GM18502 (cell line): ENCODE measurements around the gene MAP1LC3B.

ENCODE experiments used
- ATAC-seq: cut with Tn5 transposase; IDR thresholded peaks from one replicate; pipeline ENCODE4 v1.9.1; 2021; ENCODE audit warnings: mild to moderate bottlenecking; ENCODE audit not compliant: unreplicated experiment, poor library complexity

Gene MAP1LC3B

DNA sequence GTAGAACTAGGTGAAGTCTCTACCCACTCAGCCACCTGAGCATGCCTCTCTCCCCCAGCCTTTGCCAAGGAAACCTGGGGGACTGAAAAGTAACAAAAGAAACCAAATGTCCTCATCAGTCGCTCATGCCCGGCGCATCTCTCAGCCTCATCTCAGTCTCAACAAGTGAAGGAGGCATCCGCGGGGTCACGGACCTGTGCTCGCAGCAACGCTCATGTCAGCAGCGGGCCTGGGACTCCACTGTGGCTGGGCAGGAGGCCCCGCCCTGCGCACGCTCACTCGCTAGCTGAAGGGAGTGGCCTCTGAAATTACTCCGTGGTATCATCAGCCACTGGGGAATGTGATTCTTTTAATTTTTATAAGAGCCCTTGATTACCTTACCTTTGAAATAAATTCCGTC is 31.3 kb downstream of the MAP1LC3B start:
- no peak for ATAC-seq

DNA sequence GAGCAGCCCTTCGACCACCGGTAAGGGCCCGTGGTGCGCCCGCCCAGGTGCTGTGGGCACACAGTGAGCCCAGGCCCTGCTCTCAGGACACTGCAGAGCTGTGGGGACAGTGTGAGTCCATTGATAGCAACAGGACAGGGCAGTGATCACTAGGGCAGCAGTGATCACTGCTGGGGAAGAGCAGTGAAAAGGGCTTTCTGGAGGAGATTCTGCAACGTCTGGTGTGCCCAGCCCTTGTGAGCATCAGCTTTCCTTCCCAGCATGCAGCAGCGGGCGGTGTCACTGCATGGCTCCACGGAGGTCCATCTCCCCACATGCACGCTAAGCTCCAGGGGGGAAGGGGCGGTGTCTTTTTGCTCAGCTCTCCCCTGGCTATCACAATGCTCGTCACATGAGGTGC is 32.1 kb downstream of the MAP1LC3B start:
- no peak for ATAC-seq

DNA sequence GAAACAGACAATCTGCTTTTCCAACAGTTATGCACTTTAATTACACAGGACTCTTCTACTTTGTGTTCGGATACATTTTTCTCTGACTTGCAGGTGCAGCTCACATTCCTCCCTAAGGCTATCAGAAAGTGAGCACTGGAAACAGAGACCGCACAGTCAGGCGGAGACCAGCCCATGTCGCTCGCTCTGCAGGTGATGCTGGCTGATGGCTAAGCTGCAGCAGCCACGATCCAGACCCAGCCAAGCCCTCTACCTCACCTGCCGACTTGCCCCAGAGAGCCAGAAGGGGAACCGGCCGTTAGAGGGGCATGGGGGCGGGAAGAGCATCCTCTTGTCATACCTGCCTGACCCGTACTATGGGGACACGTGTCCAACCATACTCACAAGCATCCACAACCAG is 33.8 kb downstream of the MAP1LC3B start:
- ATAC-seq, result no peak

DNA sequence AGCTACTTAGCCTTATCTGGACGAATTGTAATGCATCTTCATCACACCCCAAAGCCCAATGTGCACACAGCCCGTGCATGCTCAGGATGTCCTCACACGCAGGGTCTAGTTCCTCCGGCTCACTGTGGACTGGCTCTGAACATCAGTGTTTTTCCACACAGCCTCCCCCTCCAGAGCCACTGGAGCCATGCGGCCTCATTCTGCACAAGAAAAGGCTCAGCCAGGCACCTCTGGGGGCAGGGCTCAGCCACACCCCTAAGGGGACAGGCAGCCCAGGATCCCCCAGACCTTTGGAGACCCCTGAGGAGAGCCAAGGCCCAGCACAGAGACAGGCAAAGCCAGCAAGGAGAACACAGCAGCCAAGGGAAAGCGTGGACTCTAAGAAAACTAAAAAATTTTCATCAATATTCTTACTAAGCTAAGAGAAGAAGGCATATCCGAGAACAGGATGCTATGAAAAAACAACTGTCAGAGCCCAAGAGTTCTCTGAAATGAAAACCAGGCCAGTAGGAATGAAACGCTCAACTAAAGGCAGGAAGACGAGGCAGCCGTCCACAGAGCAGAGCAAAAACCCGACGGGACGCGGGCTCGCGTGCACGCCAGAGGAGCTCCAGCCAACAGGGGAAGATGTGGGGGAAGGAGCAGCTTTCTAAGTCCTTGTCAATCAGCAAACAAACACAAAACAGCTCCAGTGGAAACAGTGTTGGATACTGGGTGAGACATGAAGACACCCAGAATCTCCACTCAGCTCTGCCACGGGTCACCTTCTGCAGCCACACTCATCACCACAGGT is 34.5 kb downstream of the MAP1LC3B start:
- ATAC-seq, result no peak

DNA sequence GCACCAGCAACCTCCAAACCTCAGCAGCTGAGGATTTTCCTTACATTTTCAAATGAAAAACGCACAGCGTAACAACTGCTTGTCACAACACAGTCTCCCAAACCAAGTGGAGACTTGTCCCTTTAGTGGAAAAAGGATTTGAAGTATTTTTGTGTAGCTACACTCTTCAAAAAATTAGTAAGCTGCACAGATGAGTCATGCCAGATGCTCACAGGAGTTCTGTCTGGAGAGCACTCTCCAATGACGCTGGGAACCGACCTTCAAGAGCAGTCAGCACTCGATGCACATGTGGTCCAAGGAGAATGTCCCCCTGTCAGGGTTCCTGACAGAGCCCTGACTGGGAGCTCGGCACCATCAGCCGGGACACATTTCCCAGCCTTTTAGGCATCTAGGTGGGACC is 39.8 kb downstream of the MAP1LC3B start:
- ATAC-seq, result no peak

DNA sequence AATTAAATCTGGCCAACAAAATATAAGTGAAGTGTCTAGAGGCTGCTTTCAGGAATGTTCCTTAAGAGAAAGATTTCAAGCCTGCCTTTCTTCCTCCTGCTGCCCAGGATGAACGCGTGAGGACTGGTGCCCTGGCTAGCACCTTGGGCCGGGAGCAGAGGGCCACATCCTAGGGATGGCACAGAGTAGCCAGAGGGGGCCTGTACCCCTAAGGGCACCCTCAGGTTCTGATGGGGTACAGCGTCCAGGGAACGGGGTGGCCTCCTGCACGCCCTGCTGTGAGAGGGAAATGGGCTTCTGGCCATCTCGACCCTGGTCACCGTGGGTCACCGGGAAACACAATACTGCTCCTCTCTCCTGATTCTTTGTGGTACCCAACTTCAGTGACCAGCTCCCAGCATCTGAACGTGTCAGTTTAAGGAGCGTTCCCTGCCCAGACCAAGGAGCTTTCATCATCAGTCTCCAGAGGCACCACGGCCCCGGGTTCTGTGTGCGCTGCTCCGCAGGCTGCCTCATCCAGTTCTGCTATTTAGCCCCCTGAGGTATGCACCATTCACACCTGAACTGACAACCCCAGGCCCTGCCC is 40.3 kb downstream of the MAP1LC3B start:
- no peak for ATAC-seq

DNA sequence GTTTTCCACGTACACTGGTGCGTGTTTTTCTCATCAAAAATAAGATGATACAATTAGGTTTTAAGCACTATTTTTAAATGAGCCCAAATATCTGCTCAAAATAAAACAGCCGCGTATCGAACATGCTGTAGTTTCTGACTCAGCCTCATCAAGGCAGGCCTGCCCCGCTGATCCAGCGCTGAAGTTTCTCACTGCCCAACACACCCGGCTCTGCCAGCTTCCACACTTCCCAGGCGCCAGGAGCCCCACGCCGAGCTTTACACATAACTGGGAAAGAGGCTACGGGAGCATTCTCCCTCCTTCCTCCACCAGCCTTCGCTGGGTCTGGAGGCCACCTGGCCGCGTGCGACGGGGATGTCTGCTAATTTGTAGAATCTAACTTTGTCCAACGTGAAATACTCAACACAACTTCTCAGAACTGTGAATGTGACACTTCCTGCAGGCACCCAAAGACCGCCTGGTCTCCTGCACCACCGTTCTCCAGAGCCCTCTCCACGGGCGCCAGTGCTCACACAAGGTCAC is 42.1 kb downstream of the MAP1LC3B start:
- no peak for ATAC-seq

DNA sequence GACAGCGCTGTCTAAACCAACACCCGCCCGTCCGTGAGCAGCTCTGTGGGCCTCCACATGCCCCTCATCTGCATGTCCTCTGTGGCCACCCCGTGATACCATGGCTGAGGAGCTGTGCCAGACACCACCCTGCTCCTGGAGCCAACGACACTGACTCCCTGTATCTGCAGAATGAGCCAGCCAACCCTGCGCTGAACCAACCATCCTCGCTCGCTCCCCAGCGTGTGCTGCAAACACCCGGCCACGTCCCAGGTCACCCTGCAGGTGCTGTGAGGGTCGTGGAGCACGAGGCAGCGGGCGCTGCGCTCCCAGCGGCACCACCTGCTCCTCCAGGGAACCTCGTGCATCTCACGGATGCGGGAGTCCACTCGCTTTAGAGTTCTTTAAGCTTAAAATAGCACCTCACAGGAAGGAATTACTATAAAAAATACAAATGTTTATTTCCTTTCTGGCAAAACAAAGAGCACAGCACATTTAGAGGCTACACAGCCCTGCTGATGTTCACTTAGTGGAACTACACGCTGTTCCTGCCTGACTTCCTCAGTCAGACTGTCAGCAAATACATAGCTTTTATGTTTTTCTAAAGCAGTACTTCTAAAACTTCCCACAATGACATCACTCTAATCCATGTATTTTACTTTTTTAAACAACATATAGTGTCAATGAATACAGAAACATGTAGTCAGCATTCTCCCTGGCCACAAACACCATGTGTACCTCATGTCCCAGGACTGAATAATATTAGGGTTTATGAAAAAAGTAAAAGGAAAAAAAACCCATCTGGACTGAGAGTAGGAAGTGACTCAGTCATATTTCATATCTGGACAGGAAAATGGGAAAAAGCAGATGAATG is 43.5 kb downstream of the MAP1LC3B start:
- ATAC-seq, result no peak

DNA sequence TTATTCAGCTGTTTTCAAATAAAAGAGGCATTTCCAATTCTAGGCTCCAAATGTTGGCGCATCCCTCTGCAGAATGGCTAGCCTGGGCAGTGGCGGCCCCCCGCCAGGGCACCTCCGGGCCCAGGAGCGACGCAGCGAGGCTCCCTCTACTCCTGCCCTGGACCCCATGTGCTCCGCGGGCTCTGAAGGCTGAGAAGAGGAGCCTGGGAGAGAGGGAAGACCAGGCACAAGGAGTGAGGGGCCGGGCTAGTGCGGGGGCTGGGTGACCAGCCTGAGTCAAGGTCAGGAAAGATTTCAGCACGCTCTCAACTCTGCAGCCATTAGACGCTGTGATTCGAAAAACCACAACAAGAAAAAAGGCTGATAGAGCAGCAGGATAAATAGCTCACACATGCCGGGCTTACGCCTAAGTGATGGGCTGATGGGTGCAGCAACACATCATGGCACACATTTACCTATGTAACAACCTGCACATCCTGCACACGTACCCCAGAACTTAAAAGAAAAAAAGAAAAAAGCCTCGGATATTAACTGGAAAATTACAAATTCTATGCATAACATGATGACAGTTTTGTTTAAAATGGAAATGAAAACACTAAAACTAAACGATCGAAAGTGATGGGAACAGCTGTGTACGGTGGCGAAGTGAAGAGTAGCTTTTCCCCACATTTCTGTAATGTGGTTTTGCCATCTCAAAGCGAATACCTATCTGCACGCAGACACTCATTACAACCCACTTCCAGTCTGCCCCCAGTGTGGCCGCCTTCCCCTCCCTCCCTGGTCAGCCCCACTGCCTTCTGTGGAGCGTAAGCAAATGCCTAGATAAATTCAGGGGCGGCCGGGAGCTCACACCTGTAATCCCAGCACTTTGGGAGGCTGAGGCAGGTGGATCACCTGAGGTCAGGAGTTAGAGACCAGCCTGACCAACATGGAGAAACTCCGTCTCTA is 44.4 kb downstream of the MAP1LC3B start:
- ATAC-seq, result no peak

DNA sequence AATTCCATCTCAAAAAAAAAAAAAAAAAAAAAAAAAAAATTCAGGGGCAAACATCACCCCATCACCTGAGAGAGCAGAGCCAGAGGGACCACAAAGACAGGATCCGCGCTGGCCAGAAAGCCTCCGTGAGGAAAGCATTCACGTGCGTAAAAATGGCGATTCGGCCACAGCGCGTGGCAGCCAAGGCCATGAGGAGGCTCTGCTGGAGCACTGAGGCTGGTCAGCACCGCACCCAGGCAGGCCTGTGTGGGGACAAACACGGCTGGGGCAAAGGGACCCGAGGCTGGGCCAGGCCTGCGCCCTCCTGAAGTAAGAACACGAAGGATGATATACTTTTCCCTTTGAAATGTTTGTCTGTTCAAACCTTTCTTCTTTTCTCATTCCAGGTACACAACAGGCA is 45.2 kb downstream of the MAP1LC3B start:
- ATAC-seq, result no peak

DNA sequence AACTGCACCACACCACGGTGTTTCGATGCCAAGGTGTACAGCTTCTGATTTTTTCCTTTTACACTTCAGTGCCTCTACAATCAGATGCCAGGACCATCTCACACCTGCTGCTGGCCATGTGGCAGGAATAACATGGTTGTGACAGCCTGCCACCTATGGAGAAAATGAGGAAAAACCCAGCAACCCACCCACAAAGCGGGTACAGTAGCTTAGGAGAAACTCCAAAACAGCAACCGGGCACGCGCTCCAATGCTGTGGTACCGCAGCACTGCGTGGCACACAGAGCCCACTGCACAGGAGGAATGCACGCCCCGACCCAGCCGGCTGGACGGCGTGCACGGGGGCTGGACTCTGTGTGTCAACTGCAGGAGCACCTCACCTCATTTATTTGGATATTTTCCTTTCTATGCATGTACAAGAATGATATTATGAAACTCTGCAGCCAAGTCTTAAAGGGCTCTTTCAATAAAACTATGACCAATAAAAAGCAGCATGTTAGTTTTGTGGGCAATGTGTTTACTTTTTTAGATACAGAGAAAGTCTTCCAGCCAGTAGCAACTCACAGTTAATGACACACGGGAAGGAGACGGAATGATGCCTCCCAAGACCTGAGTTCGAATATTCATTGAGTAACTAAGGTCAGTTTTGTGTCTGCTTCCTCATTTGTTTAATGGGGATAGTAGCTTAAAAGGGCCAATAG is 45.9 kb downstream of the MAP1LC3B start:
- no peak for ATAC-seq

DNA sequence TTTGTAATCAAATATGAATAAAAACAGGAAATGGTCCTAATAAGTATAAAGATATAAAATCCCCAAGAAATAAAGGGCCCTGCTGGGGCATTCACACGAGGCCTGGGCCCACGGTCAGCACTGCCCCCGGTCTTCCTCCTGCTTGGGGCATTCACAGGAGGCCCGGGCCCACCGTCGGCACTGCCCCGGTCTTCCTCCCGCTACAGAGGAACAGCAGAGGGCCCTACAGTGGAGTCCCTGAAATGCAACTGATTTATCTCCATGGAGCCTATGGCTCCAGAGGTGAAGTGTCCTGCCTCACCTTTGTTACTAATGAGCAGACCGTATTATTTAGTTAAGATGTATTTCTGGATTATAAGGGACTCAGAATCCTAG is 46.5 kb downstream of the MAP1LC3B start:
- no peak for ATAC-seq

DNA sequence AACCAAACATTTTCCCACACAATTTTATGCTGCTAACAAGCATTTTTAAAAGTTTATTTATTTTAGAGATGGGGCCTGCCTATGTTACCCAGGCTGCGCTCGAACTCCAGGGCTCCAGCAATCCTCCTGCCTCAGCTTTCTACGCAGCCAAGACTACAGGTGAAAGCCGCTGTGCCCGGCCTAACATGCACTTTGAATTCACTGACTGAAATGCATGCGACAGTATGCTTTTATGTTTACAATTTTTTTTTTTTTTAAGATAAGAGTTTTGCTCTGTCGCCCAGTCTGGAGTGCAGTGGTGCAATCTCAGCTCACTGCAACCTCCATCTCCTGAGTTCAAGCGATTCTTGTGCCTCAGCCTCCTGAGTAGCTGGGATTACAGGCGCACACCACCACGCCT is 47.8 kb downstream of the MAP1LC3B start:
- ATAC-seq, result no peak

DNA sequence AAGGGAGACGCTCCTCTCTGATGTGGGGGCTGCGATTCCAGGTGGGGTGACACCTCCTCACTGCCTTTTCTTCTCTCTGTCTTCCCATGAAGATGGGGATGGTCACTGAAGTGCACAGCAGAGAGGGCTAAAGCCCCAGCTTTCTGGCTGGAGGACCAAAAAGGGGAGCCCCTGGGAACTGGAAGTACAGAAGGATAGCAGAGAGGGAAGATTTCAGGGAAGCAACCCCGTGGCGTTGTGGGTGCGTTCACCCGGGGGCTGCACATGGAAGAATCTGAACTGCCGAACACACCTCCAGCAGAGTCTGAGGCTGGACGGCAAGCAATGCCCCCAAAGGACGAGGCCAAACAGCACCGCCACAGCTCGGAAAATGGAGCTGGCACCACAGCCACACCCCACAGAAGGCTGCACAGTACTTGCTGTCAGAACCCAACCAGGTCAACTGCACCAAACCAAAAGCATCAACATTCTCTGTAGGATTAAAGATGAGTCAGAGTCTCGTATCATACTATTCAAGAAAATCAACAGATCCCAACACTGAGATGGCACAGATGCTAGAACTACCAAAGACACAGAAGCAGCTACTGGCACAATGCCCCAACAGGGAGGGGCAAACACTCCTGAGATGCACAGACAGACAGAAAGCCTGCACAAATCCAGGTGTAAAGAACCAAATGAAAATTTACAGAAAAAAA is 49.9 kb downstream of the MAP1LC3B start:
- no peak for ATAC-seq

DNA sequence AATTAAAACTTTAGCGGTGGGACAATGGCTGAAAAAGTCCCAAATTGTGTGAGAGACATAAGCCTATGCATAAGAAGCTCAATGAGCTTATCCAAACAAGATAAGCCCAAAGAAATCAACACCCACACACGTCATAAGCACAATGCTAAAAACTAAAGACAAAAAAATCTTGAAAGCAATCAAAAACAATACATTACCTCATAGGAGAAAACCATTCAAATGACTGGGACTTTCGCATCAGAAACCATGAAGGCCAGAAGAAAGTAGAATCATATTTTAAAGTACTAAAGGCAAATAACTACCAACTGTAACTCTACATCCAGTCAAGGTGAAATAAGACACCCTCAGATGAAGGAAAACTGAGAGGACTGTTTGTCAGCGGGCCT is 50.4 kb downstream of the MAP1LC3B start:
- ATAC-seq, result no peak

DNA sequence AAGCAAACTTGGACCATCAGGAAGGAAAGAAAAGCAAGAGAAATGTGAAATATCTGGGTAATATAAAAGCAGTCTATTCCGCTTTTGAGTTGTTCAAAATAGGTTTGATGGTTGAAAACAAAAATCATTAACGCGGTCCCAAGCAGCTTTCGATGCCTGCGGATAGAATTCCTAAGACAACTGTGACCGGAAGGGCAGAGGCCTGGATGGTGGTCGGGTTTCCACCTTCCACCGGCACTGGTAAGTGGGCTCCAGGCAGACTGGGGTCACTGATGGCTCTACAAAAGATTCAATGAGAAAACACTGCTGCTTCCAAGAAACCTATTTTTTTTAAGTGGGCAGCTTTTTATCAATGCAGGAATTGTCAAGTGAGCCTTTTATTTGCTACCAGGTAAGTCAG is 50.9 kb downstream of the MAP1LC3B start:
- no peak for ATAC-seq

DNA sequence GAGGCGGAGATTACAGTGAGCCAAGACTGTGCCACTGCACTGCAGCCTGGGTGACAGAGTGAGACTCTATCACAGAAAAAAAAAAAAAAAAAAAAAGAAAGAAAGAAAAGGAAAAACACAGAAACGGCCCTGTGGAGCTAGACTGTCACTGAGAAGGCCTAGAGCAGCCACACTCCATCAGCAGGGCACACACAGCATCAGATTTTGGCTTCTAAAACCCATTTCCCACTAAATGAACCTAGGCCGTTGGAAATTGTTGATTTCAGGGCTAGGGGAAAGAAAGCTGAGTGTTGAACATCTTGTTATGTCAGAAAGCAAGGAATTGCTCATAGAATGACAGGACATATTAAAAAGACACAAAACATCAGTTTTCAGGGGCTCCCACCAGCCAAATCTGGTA is 51.8 kb downstream of the MAP1LC3B start:
- ATAC-seq, result no peak

DNA sequence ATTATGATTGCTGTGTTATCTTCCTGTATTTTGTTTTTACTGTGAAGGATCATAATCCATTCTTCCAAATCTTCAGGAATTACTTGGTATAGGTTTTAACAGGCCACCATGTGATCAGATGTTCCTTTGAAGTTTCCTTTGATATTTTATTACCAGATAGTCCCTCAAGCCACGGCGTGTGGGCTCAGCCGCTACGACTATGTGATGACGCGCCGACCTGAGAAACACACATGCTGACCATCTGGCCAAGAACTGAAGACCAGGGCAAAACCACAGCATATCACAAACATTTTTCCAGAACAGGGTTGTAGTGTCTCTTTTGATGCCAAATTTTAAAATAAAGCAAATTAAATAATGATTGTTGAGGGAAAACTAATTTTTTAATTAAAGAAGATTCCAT is 53.4 kb downstream of the MAP1LC3B start:
- ATAC-seq, result no peak

DNA sequence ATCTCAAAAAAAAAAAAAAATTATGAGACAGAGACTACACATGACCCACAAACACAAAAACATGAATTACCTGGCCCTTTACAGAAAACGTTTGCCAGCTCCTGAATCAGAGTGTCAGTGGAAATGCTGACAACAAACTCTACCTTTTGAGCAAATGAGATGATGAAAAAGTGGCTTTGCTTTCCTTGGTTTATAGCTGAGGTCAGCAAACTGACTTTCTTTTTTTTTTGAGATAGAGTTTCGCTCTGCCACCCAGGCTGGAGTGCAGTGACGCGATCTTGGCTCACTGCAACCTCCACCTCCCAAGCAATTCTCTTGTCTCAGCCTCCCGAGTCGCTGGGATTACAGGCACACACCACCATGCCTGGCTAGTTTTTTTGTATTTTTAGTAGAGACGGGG is 54.3 kb downstream of the MAP1LC3B start:
- ATAC-seq, result no peak
